HG03575 (cell line): ENCODE results near the gene TWIST2.

Source experiments
- ATAC-seq: cut with Tn5 transposase; IDR thresholded peaks from one replicate; pipeline ENCODE4 v1.9.1; 2021; ENCODE audit not compliant: unreplicated experiment, insufficient number of reproducible peaks, low FRiP score; ENCODE audit errors: extremely low read depth

Gene TWIST2

GRCh38 chr2:238882082-238882755, 34.3 kb downstream of the TWIST2 start:
- ATAC-seq: no peak

DNA sequence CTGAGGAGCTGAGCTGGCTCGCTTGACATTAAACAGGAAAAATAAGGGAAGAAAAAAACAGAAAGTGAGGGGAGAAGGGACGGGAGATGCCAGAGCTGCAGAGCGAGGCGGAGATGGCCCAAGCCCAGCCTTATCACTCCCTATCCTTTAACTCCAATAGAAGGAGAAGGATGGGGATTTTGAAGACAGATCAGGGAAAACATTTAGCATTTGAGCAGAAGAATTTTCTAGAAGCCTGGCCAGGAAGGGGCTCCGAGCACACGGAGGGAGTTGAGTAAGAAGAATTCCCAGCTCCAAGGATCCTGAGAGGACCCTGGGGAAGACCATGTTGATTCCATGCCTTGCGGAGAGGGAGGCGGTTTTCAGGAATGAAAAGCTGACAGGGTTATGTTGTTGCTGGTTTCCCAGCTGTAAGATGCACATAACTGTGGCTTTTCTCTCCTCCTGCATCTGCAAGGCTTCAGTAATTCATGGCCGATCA, 35.6 kb downstream of the TWIST2 start:
- no peak for ATAC-seq

- ATAC-seq: no peak
These were observed 36.4 kb downstream of the TWIST2 start for GRCh38 chr2:238884122-238884811.

- ATAC-seq: no peak
These were observed 37.0 kb downstream of the TWIST2 start for GRCh38 chr2:238884812-238885408.

GRCh38 chr2:238886453-238887094, 38.7 kb downstream of the TWIST2 start:
- ATAC-seq: no peak

- ATAC-seq: no peak
These were observed 39.7 kb downstream of the TWIST2 start for GRCh38 chr2:238887616-238888015.

GRCh38 chr2:238888781-238889180, 40.9 kb downstream of the TWIST2 start:
- ATAC-seq: no peak

GRCh38 chr2:238890131-238890530, 42.2 kb downstream of the TWIST2 start:
- no peak for ATAC-seq

GRCh38 chr2:238890618-238891456, 43.0 kb downstream of the TWIST2 start:
- no peak for ATAC-seq

GRCh38 chr2:238891457-238892203, 43.7 kb downstream of the TWIST2 start:
- no peak for ATAC-seq

- no peak for ATAC-seq
These were observed 44.3 kb downstream of the TWIST2 start for GRCh38 chr2:238892204-238892500.

DNA sequence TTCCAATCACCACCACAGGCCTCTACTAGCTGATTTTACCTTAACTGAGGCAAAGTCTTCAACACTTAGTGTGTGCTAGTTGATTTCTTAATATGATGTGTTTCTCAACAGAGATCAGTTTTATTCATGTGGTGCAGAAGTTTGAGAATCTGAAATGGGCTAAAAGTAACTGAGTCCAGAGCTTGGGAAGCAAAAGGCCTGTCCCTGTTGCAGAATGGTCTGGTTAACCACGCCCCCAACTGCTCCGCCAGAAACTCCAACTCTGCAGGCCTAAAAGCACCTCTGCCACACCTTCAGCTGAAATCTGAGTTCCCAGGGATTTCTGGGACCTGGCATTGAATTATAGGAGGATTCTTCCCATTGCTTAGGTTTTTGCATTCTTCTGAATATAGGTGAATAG, 44.9 kb downstream of the TWIST2 start:
- ATAC-seq: no peak

- no peak for ATAC-seq
These were observed 45.6 kb downstream of the TWIST2 start for GRCh38 chr2:238893349-238894000.

DNA sequence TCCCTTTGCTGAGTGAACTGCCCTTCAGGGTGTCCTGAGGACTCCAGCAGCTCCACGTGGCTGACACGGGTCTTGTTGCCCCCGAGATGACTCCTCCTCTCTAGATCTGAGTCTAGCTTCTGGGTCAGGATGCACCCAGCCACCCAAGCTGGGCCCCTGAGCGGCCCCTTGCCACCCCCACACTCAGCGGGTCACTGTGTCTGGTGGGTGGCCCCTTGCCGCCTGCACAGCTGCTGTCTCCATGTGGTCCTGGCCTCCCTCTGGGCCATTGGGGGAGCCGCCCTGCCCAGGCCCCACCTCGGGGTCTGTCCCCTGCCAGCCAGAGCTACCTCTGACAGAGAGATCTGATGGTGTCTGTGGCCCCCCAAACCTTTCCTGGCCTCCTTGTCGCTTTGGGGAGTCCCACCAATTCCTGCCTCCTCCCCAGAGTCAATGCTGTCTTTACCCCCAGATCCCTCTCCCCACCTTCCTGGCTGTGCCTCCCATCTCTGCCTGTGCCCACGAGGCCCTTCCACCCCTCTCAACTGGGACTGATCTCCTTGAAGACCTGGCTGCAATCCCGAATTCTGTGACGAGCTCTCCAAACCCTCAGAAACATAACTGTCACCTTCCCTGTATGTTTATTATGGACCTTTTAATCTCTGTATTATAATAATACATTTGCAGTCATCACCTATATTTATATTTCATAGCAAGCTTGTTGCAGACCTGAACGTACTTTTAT, 46.5 kb downstream of the TWIST2 start:
- no peak for ATAC-seq

GRCh38 chr2:238894950-238895298, 47.0 kb downstream of the TWIST2 start:
- no peak for ATAC-seq

DNA sequence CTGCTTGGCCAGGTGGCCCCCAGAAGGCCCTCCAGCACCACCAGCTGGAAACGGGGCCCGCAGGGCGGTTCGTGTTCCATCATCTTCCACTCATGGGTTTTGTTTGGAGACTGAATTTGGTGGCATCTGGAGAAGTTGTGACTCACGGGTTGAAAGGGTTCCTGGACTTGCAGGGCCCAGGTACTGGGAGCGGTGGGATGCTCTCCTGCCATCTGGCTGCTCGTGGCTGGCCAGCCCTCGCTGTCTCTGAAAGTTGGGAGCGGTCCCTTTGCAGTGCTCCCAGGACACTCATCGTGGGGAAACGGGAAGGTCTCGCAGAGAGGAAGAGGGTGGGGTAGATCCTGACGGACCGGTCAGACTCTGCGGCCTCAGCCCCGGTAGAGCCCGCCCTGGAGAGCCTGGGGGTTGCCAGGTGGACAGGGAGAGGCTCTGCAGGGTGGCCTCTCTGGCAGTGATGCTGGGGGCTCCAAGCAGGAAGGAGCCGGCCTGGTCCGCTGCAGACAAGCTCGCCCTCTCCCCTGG, 47.5 kb downstream of the TWIST2 start:
- ATAC-seq: no peak

DNA sequence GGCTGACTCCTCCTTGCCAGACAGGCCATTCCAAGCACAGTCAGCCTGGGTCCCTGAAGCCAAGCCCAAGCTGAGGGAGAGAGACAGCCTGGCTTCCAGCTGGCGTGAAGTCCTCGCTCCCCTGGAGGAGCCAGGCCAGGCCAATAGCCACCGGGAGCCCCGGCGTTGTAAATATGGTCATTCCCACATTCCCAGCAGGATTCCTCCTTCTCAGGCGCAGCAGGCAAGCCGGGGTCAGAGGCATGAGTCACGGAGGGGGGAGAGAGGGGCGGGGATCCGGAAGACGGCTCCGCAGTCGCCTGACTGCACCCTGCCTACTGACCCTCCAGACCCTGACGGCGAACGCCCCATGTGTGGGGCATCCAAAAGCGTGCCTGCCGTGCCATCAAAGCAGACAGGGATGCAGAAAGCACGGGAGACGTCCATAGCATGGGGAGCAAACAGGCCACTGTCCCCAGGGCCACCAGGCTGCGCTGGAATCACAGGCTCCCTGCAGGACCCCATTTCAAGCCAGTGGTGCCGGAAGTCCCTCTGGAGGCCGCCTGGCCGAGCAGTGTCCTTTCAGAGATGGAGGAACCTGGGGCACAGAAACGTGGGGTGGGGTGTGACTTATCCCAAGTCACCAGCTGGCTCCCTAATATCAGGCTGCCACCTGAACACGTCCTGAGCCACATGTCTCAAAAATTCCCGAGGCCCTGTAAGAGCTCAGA, 48.2 kb downstream of the TWIST2 start:
- ATAC-seq: no peak
